ENCODE results near the gene WDR7. TPM values are rescaled to one million over a fixed set of nuclear protein-coding genes. Genes with fewer than 3 reads are reported as not detected.

The WDR7 gene
- 10 to 100 TPM; 16.0 to 19.0 TPM for total RNA-seq

- peaks cover 15% of the 10 kb centered on the region for H3K36me3 Mint-ChIP-seq (ENCODE audit: low read depth)
- H3K9me3 Mint-ChIP-seq, result peaks cover 2% of the 10 kb centered on the region
- ATAC-seq, result peak; percentile 90
- H3K27ac Mint-ChIP-seq, result peak within 1 kb of the TSS; percentile 97
- CTCF ChIA-PET, result interaction anchor here (0.9 to 3.1 kb wide), 9 partner anchors 9 to 911 kb away, joined by 3 to 12 read pairs (median 3); partner anchors contain the start of gene TXNL1
- POLR2A ChIA-PET, result interaction anchor here (0.6 to 6.2 kb wide), 4 partner anchors 9 to 140 kb away, joined by 3 to 29 read pairs (median 4); partner anchors contain the start of gene TXNL1
- peak; percentile 98 for DNase-seq
- H3K27me3 Mint-ChIP-seq, result no peaks in the 10 kb centered on the region
- peak within 1 kb of the TSS; percentile 98 for H3K4me3 Mint-ChIP-seq
- TF ChIP-seq CTCF (IDR thresholded peaks at IDR 0.05), result no peak
- peaks cover 44% of the 10 kb centered on the region for H3K4me1 Mint-ChIP-seq (ENCODE audit: low read depth)
- intact Hi-C loops (cut with micrococcal nuclease), result no loop called here
Measured at GRCh38 chr18:56650944-56651770, at the start of gene WDR7. Gene WDR7, plus strand, starts transcription at chr18:56651359. Its CDS starts 21,157 bp downstream, at chr18:56672516.

GRCh38 chr18:56606618-56607017 lies 44.5 kb upstream of the WDR7 start:
- POLR2A ChIA-PET, result no interaction called here
- no peak overlapping the region for H3K4me3 Mint-ChIP-seq

GRCh38 chr18:56615738-56616520 lies 35.2 kb upstream of the WDR7 start:
- Mint-ChIP-seq H3K27me3 (no peaks in the 10 kb centered on the region), H3K9me3 (no peaks in the 10 kb centered on the region), H3K4me3 (no peak overlapping the region), H3K4me1 (ENCODE audit: low read depth) (no peaks in the 10 kb centered on the region), H3K27ac (no peak overlapping the region), H3K36me3 (ENCODE audit: low read depth) (peaks cover 41% of the 10 kb centered on the region)
- no peak for ATAC-seq
- TF ChIP-seq CTCF (IDR thresholded peaks at IDR 0.05), result no peak
- ChIA-PET POLR2A (interaction anchor here (1.1 kb wide), 1 partner anchor 22 kb away, joined by 3 read pairs; no protein-coding TSS in a partner anchor), CTCF (interaction anchor here (1.4 kb wide), 1 partner anchor 9 kb away, joined by 4 read pairs; no protein-coding TSS in a partner anchor)
- DNase-seq, result no peak
- intact Hi-C loops (cut with micrococcal nuclease), result no loop called here

More at GRCh38 chr18:56606618-56607017, 44.5 kb upstream of the WDR7 start:
- Mint-ChIP-seq H3K9me3 (no peaks in the 10 kb centered on the region), H3K27me3 (no peaks in the 10 kb centered on the region), H3K4me1 (ENCODE audit: low read depth) (no peaks in the 10 kb centered on the region), H3K27ac (peak overlapping the region; percentile 15), H3K36me3 (ENCODE audit: low read depth) (peaks cover 23% of the 10 kb centered on the region)
- DNase-seq, result no peak
- no peak for TF ChIP-seq CTCF (IDR thresholded peaks at IDR 0.05)
- no peak for ATAC-seq
- CTCF ChIA-PET, result interaction anchor here (0.6 kb wide), 1 partner anchor 96 kb away, joined by 4 read pairs; no protein-coding TSS in a partner anchor
- intact Hi-C loops (cut with micrococcal nuclease), result no loop called here

DNA sequence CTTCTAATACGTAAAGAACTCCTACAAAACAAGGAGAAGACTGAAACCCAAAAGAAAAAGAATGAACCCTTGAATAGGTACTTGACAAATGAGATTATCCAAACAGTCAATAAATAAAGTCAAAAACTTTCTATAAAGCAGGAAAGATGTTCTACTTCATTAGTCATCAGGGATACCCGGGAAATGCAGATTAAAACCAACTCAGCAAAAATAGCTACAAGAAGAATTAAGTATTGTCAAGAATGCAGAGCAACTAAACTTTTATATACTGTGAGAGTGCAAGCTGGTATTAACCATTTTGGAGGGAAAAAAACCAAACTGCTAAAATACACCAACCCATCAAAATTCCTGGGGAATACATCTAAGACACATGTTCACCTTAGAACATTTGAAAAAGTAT lies 23.2 kb upstream of the WDR7 start:
- no peak overlapping the region for H3K4me3 Mint-ChIP-seq
- ATAC-seq, result no peak
- no peak for TF ChIP-seq CTCF (IDR thresholded peaks at IDR 0.05)
- no peaks in the 10 kb centered on the region for H3K27me3 Mint-ChIP-seq
- H3K4me1 Mint-ChIP-seq (ENCODE audit: low read depth), result peaks cover 51% of the 10 kb centered on the region
- CTCF ChIA-PET, result interaction anchor here (0.7 kb wide), 1 partner anchor 24 kb away, joined by 3 read pairs; the partner anchor contains the start of gene WDR7
- intact Hi-C loops (cut with micrococcal nuclease), result no loop called here
- no peak for DNase-seq
- H3K36me3 Mint-ChIP-seq (ENCODE audit: low read depth), result peaks cover 40% of the 10 kb centered on the region
- H3K9me3 Mint-ChIP-seq, result no peaks in the 10 kb centered on the region
- no peak overlapping the region for H3K27ac Mint-ChIP-seq
- POLR2A ChIA-PET, result no interaction called here

Data from activated CD8-positive, alpha-beta T cell treated with anti-CD3 and anti-CD28 coated beads for 36 hours (primary cell).